A673 (cell line): ENCODE measurements around the gene CLPSL2. TPM values are rescaled to one million over a fixed set of nuclear protein-coding genes. Genes with fewer than 3 reads are reported as not detected.

Experiments
- BruUV-seq: library from RNA; stranded (reverse); fragments of 400-500 nt; replicated peaks from 2 replicates; lab custom pipeline; 2021; lab: Mats Ljungman, UMichigan
- CTCF ChIA-PET: fragments of 300-600 bp; sonication (Branson Sonifier 250); formaldehyde crosslinking; loops from one replicate; lab custom pipeline; 2022; ENCODE audit warnings: antibody characterized with exemption; lab: Charles Lee
- POLR2A ChIA-PET: fragments of 300-600 bp; sonication (Branson Sonifier 250); formaldehyde crosslinking; loops from one replicate; lab custom pipeline; 2022; ENCODE audit warnings: antibody characterized with exemption; ENCODE audit not compliant: low non-redundant PET; lab: Charles Lee
- DNase-seq: peaks from one replicate; pipeline ENCODE4 v3.0.0-alpha.2; 2015; ENCODE audit warnings: low spot score
- H3K27ac ChIP-seq: fragments of 200-600 bp; sonication (generic); 2 replicates; pipeline ENCODE4 v1.5.1; 2016; ENCODE audit warnings: mixed run types, low read depth, mild to moderate bottlenecking, mixed read lengths, antibody characterized with exemption, low read length; ENCODE audit not compliant: poor library complexity, severe bottlenecking
- H3K27me3 ChIP-seq: fragments of 200-600 bp; sonication (generic); replicated peaks from 2 replicates; pipeline ENCODE4 v1.6.1; 2017; ENCODE audit warnings: mixed run types, low read depth, mild to moderate bottlenecking, mixed read lengths, antibody characterized with exemption, low read length; ENCODE audit not compliant: insufficient read depth, poor library complexity
- H3K36me3 ChIP-seq: fragments of 200-600 bp; sonication (generic); 2 replicates; pipeline ENCODE4 v1.6.1; 2016; ENCODE audit warnings: mixed run types, mild to moderate bottlenecking, mixed read lengths, antibody characterized with exemption, low read length; ENCODE audit not compliant: insufficient read depth, poor library complexity, severe bottlenecking
- H3K4me1 ChIP-seq: fragments of 200-600 bp; sonication (generic); 2 replicates; pipeline ENCODE4 v1.6.1; 2017; ENCODE audit warnings: mixed run types, mild to moderate bottlenecking, mixed read lengths, antibody characterized with exemption, low read length; ENCODE audit not compliant: insufficient read depth, poor library complexity, severe bottlenecking
- H3K4me3 ChIP-seq: fragments of 200-600 bp; sonication (generic); 2 replicates; pipeline ENCODE4 v1.5.1; 2016; ENCODE audit warnings: low read depth, mixed run types, mild to moderate bottlenecking, mixed read lengths, low read length; ENCODE audit not compliant: poor library complexity, severe bottlenecking
- H3K9me3 ChIP-seq: fragments of 200-600 bp; sonication (generic); 2 replicates; pipeline ENCODE4 v1.6.1; 2016; ENCODE audit warnings: mixed run types, low read depth, mild to moderate bottlenecking, mixed read lengths, antibody characterized with exemption, low read length; ENCODE audit not compliant: poor library complexity, severe bottlenecking
- EZH2 ChIP-seq: fragments of 200-600 bp; sonication (generic); IDR thresholded peaks from 2 replicates; pipeline ENCODE4 v1.6.1; 2017; ENCODE audit warnings: borderline replicate concordance, low read depth, mild to moderate bottlenecking, mixed read lengths, antibody characterized with exemption, low read length; ENCODE audit not compliant: poor library complexity, severe bottlenecking
- intact Hi-C: fragments of 100-400 bp; cut with micrococcal nuclease; formaldehyde crosslinking; loops from one replicate; pipeline ENCODE4 v1.10.0; 2022; ENCODE audit not compliant: unreplicated experiment
- total RNA-seq: library from RNA; stranded (reverse); gene quantifications from 2 replicates; pipeline ENCODE4 v1.2.3, GENCODE V29; 2021
- TF ChIP-seq, protein P1 (sequence below): fragments of 300-800, 200-600 bp; sonication (generic); conservative IDR thresholded peaks from 2 replicates; pipeline ENCODE4 v1.5.1; 2017; ENCODE audit warnings: low read depth, mild to moderate bottlenecking, antibody characterized with exemption, low read length, moderate library complexity, mixed read lengths

Gene CLPSL2
- total RNA-seq, 1 experiment from 2014 or later = not detected

DNA sequence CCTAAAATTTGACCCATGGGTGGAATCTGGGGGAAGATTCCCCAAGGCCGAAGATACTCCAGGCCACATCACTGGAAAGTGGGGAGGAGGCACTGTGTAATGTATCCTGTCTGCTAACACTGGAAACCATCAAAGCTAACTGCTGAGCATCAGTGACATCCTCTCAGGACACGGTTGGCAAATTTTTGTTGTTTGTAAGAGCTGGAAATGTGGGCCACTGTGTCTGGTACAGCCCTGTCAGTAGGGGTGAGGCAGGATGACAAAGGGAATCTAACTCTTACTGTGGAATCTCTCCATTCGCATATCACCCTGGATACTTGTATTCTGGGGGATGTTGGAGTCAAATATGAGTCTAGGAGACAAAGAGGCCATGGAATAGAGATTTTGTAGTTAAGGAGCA, 17.0 kb upstream of the CLPSL2 start:
- DNase-seq = no peak
- ChIA-PET CTCF (no interaction called here), POLR2A (no interaction called here)
- Histone ChIP-seq H3K36me3 (no peaks in the 10 kb centered on the region), H3K9me3 (no peaks in the 10 kb centered on the region), H3K27ac (no peak overlapping the region), H3K4me3 (no peak overlapping the region), H3K4me1 (no peaks in the 10 kb centered on the region), H3K27me3 (peaks cover 17% of the 10 kb centered on the region)
- intact Hi-C loops = no loop called here
- no peak for TF ChIP-seq EZH2
- BruUV-seq = no TSS peak

DNA sequence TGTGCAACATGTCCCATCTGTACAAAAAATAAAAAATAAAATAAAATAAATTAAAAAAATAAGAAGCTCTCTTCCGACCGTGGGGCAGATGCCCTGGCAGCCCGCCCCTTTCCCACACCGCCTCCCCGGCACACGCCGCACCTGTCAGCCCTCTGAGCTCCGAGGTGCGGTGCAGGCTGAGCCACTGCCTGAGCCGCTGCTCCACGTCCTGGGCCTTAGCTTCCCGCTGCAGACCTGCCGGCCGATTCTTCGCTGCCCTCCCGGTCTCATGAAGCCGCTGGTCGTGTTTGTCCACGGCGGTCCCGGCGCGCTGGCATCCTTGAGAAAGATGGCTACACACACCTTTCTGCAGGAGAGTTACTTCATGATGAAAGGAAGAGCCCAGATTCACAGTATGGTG, 10.7 kb upstream of the CLPSL2 start:
- H3K27me3 ChIP-seq = peaks cover 26% of the 10 kb centered on the region
- H3K9me3 ChIP-seq = no peaks in the 10 kb centered on the region
- TF ChIP-seq, protein P1, sequence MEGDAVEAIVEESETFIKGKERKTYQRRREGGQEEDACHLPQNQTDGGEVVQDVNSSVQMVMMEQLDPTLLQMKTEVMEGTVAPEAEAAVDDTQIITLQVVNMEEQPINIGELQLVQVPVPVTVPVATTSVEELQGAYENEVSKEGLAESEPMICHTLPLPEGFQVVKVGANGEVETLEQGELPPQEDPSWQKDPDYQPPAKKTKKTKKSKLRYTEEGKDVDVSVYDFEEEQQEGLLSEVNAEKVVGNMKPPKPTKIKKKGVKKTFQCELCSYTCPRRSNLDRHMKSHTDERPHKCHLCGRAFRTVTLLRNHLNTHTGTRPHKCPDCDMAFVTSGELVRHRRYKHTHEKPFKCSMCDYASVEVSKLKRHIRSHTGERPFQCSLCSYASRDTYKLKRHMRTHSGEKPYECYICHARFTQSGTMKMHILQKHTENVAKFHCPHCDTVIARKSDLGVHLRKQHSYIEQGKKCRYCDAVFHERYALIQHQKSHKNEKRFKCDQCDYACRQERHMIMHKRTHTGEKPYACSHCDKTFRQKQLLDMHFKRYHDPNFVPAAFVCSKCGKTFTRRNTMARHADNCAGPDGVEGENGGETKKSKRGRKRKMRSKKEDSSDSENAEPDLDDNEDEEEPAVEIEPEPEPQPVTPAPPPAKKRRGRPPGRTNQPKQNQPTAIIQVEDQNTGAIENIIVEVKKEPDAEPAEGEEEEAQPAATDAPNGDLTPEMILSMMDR = no peak
- TF ChIP-seq EZH2 = no peak
- H3K27ac ChIP-seq = no peak overlapping the region
- no TSS peak for BruUV-seq
- intact Hi-C loops = no loop called here
- no peaks in the 10 kb centered on the region for H3K36me3 ChIP-seq
- no peak for DNase-seq
- no peak overlapping the region for H3K4me3 ChIP-seq
- ChIA-PET POLR2A (no interaction called here), CTCF (interaction anchor here (0.6 kb wide), 1 partner anchor 28 kb away, joined by 3 read pairs; no protein-coding TSS in a partner anchor)
- no peaks in the 10 kb centered on the region for H3K4me1 ChIP-seq

DNA sequence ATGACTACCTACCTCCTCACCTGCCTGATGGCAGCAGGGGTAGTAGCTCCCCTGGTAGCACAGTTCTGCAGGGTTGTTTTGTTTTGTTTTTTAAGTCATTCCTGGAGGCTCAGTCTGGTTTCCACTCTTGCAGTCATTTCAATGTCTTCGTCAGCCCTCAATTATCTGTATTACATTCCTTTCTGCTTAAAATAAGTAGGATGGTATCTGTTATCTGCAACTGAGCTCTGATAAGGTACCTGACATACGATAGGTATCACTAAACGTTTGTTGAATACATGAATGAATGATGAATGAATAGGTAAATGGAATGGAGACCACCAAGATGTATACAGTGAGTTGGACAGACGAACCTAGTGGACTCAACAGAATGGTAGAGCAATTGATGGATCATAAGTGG, 7.2 kb upstream of the CLPSL2 start:
- CTCF ChIA-PET = interaction anchor here (0.7 to 1.4 kb wide), 2 partner anchors 32 to 1474 kb away, joined by 3 to 8 read pairs; partner anchors contain the start of gene ARMC12
- peaks cover 11% of the 10 kb centered on the region for H3K27me3 ChIP-seq
- intact Hi-C loops = no loop called here
- no peaks in the 10 kb centered on the region for H3K36me3 ChIP-seq
- no peaks in the 10 kb centered on the region for H3K4me1 ChIP-seq
- H3K9me3 ChIP-seq = no peaks in the 10 kb centered on the region
- BruUV-seq = no TSS peak
- H3K4me3 ChIP-seq = no peak overlapping the region
- TF ChIP-seq EZH2 = no peak
- TF ChIP-seq, protein P1 = no peak
- no peak for DNase-seq
- no peak overlapping the region for H3K27ac ChIP-seq
- POLR2A ChIA-PET = interaction anchor here (0.7 kb wide), 1 partner anchor 656 kb away, joined by 3 read pairs; no protein-coding TSS in a partner anchor

DNA sequence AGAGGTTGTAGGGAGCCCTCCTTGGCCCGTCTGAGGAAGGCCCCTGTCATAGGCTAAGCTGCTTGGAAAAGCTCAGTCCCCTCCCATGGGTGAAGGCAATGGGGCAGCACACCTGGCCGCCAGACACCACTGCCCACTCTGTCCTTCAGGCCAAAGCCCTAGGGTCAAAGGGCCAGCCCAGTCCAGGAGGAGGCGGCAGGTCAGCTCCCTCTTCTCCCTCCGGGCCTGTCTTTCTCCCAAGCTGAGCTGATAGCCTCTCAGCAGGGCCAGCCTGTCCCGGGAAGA, 5.1 kb upstream of the CLPSL2 start:
- no peak overlapping the region for H3K27ac ChIP-seq
- no TSS peak for BruUV-seq
- H3K27me3 ChIP-seq = peaks cover 11% of the 10 kb centered on the region
- TF ChIP-seq, protein P1 = no peak
- no peak for TF ChIP-seq EZH2
- H3K9me3 ChIP-seq = no peaks in the 10 kb centered on the region
- POLR2A ChIA-PET = interaction anchor here (0.6 kb wide), 1 partner anchor 326 kb away, joined by 7 read pairs; no protein-coding TSS in a partner anchor
- H3K4me1 ChIP-seq = no peaks in the 10 kb centered on the region
- no peaks in the 10 kb centered on the region for H3K36me3 ChIP-seq
- intact Hi-C loops = no loop called here
- DNase-seq = no peak
- no peak overlapping the region for H3K4me3 ChIP-seq
- CTCF ChIA-PET = interaction anchor here (0.5 kb wide), 1 partner anchor 25 kb away, joined by 6 read pairs; no protein-coding TSS in a partner anchor
